ENCODE measurements around the gene CTDNEP1.

CTDNEP1 gene

DNA sequence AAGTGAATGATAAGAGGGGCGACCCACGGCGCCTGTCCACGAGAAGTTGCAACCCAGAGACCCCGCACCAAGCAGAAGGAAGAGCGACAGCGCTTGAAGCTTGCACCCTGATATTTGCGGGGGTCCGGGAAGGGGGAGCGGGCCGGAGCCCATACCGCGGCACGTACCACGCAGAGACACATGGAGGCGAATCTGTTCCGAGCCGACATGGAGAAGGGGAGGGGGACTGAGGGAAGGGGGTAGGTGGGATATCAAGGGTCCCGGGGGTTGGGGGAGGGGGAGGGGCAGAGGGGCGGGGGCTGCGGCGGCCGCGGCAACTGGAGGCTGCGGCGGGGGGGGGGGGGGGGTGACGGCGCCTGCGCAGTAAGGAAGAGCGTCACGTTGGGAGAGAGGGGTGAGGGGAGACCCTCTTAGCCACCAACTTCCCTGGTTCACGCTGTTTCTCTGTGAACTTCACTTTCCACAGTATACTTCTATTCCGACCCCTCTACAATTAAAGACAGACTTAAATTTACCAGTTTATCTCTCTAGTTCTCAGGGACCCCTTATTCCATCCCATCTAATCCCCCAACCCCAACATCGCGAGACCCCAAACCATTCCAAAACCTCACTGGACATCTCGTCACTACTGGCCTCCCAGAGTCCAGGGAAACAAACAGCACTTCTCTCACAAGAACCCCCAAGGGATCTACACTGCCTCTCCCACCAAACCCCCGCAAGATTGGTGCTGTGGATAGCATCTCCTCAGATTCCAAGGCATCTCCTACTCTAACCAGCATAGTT is 39.9 kb downstream of the CTDNEP1 start:
- H3K4me1 ChIP-seq (ENCODE audit: control insufficient read depth, low read length): peaks cover 30% of the 10 kb centered on the region
- H3K4me3 ChIP-seq (ENCODE audit: low read length): no peak overlapping the region
- H3K9me3 ChIP-seq (ENCODE audit: control insufficient read depth, insufficient read depth, low read length): no peaks in the 10 kb centered on the region
- H3K9me2 ChIP-seq (replicated peaks; ENCODE audit: control insufficient read depth, low read length): no peaks in the 10 kb centered on the region
- no peaks in the 10 kb centered on the region; the same call in 1 of the 2 replicates for H4K20me1 ChIP-seq (ENCODE audit: control insufficient read depth, insufficient read depth, low read depth, low read length)
- no peak overlapping the region for H3K27ac ChIP-seq (ENCODE audit: low read depth, low read length)
- H3K79me2 ChIP-seq (ENCODE audit: control insufficient read depth, low read length): peaks cover 39% of the 10 kb centered on the region
- no peaks in the 10 kb centered on the region for H3K27me3 ChIP-seq (ENCODE audit: control insufficient read depth, low read length)
- H3K36me3 ChIP-seq (ENCODE audit: control insufficient read depth, low read length): no peaks in the 10 kb centered on the region
- TF ChIP-seq, protein P1, sequence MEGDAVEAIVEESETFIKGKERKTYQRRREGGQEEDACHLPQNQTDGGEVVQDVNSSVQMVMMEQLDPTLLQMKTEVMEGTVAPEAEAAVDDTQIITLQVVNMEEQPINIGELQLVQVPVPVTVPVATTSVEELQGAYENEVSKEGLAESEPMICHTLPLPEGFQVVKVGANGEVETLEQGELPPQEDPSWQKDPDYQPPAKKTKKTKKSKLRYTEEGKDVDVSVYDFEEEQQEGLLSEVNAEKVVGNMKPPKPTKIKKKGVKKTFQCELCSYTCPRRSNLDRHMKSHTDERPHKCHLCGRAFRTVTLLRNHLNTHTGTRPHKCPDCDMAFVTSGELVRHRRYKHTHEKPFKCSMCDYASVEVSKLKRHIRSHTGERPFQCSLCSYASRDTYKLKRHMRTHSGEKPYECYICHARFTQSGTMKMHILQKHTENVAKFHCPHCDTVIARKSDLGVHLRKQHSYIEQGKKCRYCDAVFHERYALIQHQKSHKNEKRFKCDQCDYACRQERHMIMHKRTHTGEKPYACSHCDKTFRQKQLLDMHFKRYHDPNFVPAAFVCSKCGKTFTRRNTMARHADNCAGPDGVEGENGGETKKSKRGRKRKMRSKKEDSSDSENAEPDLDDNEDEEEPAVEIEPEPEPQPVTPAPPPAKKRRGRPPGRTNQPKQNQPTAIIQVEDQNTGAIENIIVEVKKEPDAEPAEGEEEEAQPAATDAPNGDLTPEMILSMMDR (IDR thresholded peaks at IDR 0.05; ENCODE audit: low read depth, low read length, poor library complexity, severe bottlenecking): no peak
- TF ChIP-seq EZH2phosphoT487 (IDR thresholded peaks at IDR 0.05; ENCODE audit: borderline replicate concordance, low read length): no peak
- H3K4me2 ChIP-seq (ENCODE audit: low read length): no peak overlapping the region
- H3F3A ChIP-seq (ENCODE audit: control insufficient read depth, insufficient read depth): 0 out of 2 replicates have a peak, but pooled peaks cover 4% of the 10 kb centered on the region

DNA sequence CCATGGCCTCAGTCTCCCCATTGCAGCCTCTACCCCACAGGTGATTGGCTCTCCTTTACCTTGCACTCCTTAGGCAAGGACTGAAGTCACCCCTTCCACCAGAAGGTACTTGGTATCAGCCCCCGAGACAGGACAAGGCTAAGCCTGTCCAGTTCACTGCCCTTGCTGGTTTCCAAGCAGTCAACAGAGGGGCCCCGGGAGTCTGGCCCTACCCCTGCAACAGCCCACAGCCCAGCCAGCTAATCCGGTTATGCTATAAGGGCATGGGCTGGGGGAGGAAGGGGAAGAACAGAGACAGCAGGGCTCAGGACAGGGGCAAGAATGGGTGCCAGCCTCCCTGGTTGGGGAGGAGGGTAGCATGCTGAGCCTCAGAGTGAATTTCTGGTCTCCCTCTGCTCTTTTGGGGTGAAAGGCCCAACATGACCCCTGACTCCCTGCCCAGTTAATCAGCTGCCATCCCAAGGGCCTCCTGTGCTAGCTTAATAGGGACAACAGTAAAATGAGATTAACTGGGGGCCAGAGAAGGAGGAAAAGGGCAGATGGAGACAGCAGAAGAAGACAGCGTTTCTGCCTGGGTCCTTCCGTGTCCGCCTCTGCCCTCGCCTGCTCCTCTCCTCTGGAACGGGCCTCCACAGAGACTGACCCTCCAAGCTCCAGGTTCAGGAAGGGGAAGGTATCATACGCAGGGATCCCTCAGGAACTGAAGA is 42.6 kb downstream of the CTDNEP1 start:
- Histone ChIP-seq H3K4me2 (ENCODE audit: low read length) (no peak overlapping the region), H3K4me3 (ENCODE audit: low read length) (no peak overlapping the region), H3K27ac (ENCODE audit: low read depth, low read length) (no peak overlapping the region), H3K9me3 (ENCODE audit: control insufficient read depth, insufficient read depth, low read length) (no peaks in the 10 kb centered on the region), H3K79me2 (ENCODE audit: control insufficient read depth, low read length) (peaks cover 27% of the 10 kb centered on the region), H3K36me3 (ENCODE audit: control insufficient read depth, low read length) (peaks cover under 1% of the 10 kb centered on the region; the same call in 1 of the 2 replicates), H3K27me3 (ENCODE audit: control insufficient read depth, low read length) (no peaks in the 10 kb centered on the region), H3K9me2 (replicated peaks; ENCODE audit: control insufficient read depth, low read length) (no peaks in the 10 kb centered on the region), H4K20me1 (ENCODE audit: control insufficient read depth, insufficient read depth, low read depth, low read length) (no peaks in the 10 kb centered on the region; the same call in 1 of the 2 replicates), H3F3A (ENCODE audit: control insufficient read depth, insufficient read depth) (0 out of 2 replicates have a peak, but pooled peaks cover 4% of the 10 kb centered on the region), H3K4me1 (ENCODE audit: control insufficient read depth, low read length) (peaks cover 28% of the 10 kb centered on the region)
- TF ChIP-seq EZH2phosphoT487 (IDR thresholded peaks at IDR 0.05; ENCODE audit: borderline replicate concordance, low read length): no peak
- TF ChIP-seq, protein P1 (IDR thresholded peaks at IDR 0.05; ENCODE audit: low read depth, low read length, poor library complexity, severe bottlenecking): no peak

DNA sequence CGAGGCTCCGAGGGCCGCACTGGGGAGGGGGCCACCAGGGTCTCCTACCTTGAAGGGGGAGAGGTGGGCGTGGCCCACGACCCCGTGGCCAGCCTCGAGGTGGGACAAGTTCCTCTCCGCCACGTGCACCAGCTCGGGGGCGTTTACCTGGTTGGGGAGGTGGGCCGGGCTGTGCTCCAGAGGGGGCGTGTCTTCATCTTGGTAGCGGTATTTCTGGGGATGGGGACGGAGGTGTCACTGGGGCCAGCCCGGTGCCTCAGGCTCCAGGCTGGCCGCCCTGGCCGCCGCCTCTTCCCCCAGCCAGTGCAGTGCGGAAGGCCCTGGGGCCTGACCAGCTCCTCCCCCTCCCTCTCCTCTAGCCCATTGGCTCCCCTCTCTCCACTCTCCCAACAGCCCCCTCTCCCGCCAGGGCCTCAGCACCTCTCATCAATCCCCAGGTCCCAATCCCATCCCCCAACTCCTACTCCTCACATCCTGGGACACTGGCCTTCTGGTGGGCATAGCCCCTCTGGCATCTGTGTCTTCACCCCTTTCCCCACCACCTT is 43.4 kb downstream of the CTDNEP1 start:
- TF ChIP-seq, protein P1 (IDR thresholded peaks at IDR 0.05; ENCODE audit: low read depth, low read length, poor library complexity, severe bottlenecking): no peak
- TF ChIP-seq EZH2phosphoT487 (IDR thresholded peaks at IDR 0.05; ENCODE audit: borderline replicate concordance, low read length): no peak
- Histone ChIP-seq H4K20me1 (ENCODE audit: control insufficient read depth, insufficient read depth, low read depth, low read length) (no peaks in the 10 kb centered on the region; the same call in 1 of the 2 replicates), H3K9me2 (replicated peaks; ENCODE audit: control insufficient read depth, low read length) (no peaks in the 10 kb centered on the region), H3K9me3 (ENCODE audit: control insufficient read depth, insufficient read depth, low read length) (no peaks in the 10 kb centered on the region), H3K4me1 (ENCODE audit: control insufficient read depth, low read length) (peaks cover 21% of the 10 kb centered on the region), H3K79me2 (ENCODE audit: control insufficient read depth, low read length) (peaks cover 20% of the 10 kb centered on the region), H3F3A (ENCODE audit: control insufficient read depth, insufficient read depth) (0 out of 2 replicates have a peak, but pooled peaks cover 2% of the 10 kb centered on the region), H3K27ac (ENCODE audit: low read depth, low read length) (no peak overlapping the region), H3K4me2 (ENCODE audit: low read length) (no peak overlapping the region), H3K4me3 (ENCODE audit: low read length) (no peak overlapping the region), H3K36me3 (ENCODE audit: control insufficient read depth, low read length) (peaks cover 9% of the 10 kb centered on the region), H3K27me3 (ENCODE audit: control insufficient read depth, low read length) (no peaks in the 10 kb centered on the region)
